GM19455 (cell line): ENCODE results near the gene GPR45.
"Not testable (repeated sequence)": the region's sequence is repeated elsewhere in the genome, so short reads cannot be mapped to it uniquely, and the experiment has no call there.

Experiments
- ATAC-seq: cut with Tn5 transposase; IDR thresholded peaks from one replicate; pipeline ENCODE4 v1.9.1; 2021; ENCODE audit not compliant: unreplicated experiment

The GPR45 gene

DNA sequence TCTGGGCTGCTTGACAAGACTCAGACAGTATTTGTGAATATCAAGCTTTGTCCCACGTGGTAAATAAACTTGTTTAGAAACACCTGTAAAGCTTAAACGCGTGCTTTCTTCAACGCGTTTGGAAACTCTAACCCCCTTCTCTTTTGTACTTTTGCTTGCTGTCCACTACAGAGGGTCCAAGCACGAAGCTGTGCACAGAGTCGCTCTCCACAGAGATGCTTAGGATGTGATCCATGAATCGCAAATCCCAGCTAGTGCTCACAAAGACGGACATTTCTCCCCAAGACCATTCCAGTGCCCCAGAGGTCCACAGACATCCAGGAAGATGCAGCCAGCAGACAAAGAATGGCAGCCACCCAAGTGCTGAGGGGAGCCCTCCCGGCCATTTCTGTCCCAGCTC lies at the start of gene GPR45:
Gene GPR45 (plus strand): TSS at position 301 of the 400 bp plus-strand sequence. CDS start 116 bp downstream, outside the sequence.
- no peak for ATAC-seq

DNA sequence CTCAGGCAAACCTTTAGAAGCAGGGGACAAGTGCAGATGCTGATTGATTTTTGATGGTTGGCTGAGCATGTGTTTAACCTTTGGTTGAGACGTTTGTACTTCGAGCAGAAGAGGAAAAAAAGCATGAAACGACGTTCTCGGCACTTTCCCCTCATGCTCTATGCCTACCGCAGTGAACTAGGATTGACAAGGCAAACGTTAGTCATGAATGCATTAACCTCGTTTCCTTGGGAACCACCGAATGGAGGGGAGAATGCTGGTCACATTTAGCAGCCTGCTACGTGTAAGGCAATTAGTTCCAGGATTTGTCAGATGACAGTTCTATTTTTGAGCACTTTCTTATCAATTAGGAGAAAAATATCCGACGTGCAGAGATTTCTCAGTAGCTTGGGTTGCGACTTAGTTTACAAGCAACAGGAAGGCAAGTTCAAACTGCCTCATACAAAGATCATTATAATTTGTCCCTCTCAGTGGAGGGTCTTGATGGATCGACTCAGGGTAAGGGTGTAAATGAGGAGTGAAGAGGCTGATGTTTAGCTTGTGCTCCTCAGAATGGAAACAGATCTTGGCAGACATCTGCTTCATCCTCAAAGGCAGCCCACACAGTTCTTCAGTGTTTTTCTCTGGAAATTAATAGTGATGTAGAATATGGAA lies 47.4 kb upstream of the GPR45 start:
- no peak for ATAC-seq

DNA sequence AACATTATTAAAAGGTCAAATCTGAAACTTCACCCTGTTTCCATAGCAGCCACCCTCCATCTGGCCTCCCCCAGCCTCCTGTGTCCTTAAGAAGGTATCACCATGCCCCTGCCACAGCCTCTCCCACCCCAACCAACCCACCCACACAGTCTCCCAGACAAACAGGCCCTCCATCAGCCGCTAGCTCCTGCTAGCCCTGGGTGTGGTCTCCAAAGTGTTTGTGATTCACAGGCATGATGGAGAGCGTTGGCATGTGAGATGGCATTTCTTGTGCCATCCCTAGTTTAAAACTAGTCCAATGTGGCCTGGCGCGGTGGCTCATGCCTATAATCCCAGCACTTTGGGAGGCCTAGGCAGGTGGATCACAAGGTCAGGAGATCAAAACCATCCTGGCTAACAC lies 44.9 kb upstream of the GPR45 start:
- ATAC-seq, result no peak

DNA sequence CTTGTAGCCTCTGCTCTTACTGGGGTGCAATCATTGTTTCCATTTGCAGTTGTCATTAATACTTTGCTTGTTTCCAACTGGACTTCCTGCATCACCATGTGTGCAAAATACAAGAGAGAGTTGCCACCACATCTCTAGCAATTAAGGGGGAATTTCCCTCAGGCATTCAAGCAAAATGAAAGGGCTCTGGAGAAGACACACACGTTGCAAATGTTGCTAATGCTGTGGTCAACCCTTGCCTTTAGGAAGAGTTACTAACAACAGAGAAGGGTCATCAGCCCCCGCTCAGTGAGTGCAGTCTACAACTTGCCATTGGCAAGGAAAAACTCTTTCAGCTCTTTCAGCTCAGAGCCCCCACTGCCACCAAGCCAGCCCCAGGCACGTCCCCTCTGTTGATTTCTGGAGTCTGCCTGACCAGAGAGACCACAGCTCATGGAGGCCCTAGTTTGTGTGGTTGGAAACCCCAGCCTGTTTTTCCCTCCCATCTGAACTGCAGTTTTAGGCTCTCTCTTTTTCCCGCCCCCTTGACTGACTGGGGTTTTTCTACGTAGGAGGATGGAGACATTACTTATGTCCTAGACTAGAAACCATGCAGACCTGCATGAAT lies 25.9 kb upstream of the GPR45 start:
- ATAC-seq, result no peak

GRCh38 chr2:105220604-105221003 lies 20.9 kb upstream of the GPR45 start:
- no peak for ATAC-seq

DNA sequence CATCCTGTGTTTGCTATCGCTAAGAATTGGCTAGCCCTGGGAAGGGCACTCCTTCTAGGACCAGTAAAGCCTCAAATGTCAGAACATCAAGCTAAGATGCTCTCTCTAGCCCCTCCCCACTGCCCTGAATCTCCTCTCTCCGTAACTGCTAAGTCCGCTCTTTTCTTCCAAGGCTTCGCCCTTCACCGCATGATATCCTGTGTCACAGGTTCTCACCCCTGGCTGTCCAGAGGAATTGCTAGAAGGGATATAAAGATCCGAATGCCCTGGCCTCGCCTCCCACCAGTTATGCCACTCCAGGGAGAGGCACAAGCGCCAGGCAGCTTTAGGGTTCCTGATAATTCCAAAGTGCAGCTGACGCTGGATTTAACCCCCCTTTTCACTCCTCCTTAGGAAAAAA lies 17.1 kb upstream of the GPR45 start:
- ATAC-seq, result no peak

DNA sequence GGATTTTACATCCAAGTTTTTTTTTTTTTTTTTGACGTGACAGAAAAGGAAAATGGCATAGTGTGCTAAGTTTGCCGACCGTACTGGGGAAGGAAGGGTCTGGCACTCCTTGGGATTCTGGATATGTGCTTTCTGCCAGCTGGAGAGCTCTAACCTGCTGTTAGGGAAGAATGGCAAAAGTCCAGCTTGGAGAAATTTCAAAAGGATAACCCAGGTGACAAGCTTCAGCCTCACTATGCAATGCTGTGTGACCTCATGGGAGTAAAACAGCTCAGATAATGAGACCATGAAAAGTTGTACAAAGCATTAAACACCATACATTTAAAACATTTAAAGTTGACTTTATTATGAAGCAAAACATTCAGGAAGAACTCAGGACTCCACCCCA lies 10.3 kb upstream of the GPR45 start:
- ATAC-seq, result no peak

GRCh38 chr2:105235388-105236059 lies 6.0 kb upstream of the GPR45 start:
- peak; percentile 46 for ATAC-seq

- ATAC-seq, result no peak
Measured at GRCh38 chr2:105236060-105236424, 5.5 kb upstream of the GPR45 start.

DNA sequence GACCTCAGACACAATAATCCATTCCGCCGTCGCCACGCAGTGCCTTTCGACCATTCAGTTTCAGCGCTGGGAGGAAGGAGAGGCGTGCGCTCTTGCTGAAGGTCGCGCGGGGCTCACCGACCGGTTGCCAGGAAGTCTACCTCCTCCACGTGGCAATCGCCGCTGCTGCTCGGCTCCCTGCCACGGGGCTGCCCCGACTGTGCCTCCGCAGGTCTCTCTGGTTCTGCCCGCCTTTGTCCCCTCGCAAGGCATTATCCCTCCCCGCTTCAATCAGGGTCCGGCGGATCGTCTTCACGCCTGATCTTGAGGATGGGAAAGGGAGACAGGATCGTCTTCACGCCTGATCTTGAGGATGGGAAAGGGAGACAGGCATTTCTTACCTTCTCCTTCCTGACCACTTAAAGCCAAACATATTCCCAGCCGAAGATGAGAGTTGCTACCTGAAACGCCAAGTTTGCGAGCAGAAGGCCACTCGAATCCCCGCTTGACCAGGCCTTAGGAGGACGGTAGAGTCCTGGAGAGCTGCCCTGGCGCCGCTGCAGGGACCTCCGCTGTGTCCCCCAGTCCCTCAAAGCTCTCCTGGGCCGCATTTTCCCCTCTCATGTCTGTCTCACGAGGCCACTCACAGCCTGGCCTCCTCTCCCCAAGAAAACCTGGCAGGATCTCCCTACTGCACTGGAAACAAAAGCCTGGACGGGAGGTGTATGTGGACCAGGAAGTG lies 4.3 kb upstream of the GPR45 start:
- no peak for ATAC-seq

DNA sequence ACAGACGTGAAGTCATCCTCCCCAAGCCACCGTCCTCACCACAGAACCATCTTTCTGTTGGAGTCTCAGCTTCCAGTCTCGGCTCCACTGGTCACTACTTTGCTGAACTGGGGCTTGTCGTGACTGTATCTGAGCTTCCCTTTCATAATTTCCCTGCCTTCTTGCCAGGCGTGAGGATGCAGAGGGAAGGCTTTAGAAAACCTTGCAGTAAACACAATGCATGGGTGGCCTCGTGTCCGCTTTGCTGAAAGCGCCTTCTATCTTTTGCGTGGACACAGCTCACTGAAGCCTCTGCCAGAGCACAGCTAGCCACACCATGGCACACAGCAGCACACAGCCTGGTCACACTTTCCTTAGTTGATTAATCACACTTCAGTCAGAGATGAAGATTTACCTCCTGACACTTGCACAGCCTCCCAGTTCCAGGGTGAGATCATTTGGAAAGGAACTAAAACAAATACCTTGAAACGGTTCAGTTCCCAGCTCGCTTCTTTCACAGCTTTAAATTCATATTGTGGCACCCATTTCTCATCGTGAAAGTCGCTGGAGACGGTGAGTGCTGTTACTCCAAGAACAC lies 2.8 kb upstream of the GPR45 start:
- no peak for ATAC-seq

DNA sequence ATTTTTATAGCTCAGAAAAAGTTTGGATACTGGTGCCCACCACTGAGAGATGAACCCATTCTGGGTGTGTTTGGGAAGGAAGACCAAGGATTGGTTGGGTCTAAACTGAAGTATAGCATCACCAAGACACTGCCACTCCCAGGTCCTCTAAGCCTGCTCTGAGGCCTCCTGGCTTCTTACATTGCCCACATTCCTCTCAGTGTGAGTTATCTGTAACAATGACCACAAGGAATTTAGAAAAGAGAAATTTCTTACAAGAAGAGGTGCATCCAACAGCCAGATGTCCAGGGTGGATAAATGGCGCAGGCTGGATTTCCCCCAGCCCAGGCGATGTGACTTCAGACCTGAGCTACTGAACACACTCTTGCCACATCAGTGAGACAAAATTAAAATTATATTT lies 1.6 kb upstream of the GPR45 start:
- no peak for ATAC-seq

GRCh38 chr2:105242286-105242993 lies 897 bp downstream of the GPR45 start:
- no peak for ATAC-seq

DNA sequence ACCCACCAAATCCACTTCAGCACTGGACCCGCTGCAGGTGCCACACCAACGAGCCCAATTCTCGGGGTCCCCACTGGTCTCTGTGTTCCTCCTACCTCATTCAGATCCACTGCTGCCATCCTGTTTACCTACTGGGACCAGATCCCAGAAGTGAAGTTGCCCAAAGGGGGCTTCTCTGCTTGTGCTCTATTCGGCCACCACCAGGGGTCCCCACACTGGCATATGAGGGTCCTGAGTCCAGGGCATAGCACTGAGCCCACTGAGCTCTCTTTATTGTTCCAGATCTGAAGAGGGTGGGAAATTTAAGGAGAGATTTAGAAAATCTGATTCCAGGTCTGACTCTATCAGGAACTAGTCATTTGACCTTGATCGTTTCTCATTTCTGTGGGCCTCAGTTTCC lies 2.4 kb downstream of the GPR45 start:
- ATAC-seq, result no peak

- ATAC-seq, result no peak
Measured at GRCh38 chr2:105244451-105244850, 2.9 kb downstream of the GPR45 start.

DNA sequence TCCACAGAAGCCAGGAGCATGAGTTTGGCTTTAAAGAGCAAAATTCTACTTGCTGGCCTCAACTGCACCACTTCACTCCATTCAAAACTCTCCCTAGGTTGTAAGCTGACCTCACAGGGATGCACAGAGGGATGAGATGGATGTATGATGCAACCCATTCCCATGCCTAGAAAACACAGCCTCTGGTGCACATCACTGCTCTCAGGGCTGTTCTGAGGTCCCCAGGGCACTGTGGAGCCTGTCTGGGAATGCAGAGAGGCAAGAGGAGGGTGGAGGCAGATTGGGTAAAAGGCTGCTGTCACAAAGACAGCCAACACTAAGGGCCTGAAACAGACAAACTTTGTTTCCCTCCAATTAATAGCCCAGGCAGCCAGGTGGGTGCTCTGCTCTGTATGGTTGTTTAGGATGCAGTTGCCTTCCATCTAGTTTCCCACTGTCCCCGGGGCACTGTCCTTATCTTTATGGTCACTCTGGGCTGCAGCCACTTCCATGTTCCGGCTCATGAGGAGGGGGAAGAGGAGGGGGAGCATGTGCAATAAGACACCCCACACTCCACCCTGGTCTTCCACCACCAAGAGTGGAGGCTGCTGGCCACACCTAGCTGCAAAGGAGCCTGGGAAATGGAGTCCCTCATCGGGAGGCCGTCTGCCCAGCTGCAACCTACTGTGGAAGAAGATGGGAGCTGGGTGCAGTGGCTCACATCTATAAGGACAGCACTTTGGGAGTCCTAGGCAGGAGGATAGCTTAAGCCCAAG lies 7.0 kb downstream of the GPR45 start:
- ATAC-seq, result no peak

GRCh38 chr2:105249181-105249580 lies 7.6 kb downstream of the GPR45 start:
- no peak for ATAC-seq

- ATAC-seq, result no peak
Measured at GRCh38 chr2:105249891-105250290, 8.3 kb downstream of the GPR45 start.

- not testable (repeated sequence) for ATAC-seq
Measured at GRCh38 chr2:105251016-105251648, 9.6 kb downstream of the GPR45 start.

GRCh38 chr2:105252271-105252670 lies 10.7 kb downstream of the GPR45 start:
- ATAC-seq, result no peak
